Ovary (tissue), 9 donors: ENCODE measurements around the gene CDC42EP4. TPM values are rescaled to one million over a fixed set of nuclear protein-coding genes. Genes with fewer than 3 reads are reported as not detected.

Experiments
- DNase-seq, 5 donors: peaks; one replicate each; pipeline ENCODE4 v3.0.0-alpha.2; 2019 to 2020
- H3K27ac ChIP-seq, 2 donors: fragments of 200-600 bp; one replicate each; pipeline versions ENCODE4 v1.5.1 to v1.8.0; 2019 to 2022
- H3K27me3 ChIP-seq: fragments of 200-600 bp; one replicate; pipeline ENCODE4 v1.8.0; 2022
- H3K36me3 ChIP-seq: fragments of 200-600 bp; sonication (generic); one replicate; pipeline ENCODE4 v1.5.1; 2019
- H3K4me1 ChIP-seq: one replicate; pipeline ENCODE4 v1.8.1; 2013; ENCODE audit warnings: mild to moderate bottlenecking, moderate library complexity; ENCODE audit not compliant: insufficient read depth
- H3K4me3 ChIP-seq: fragments of 200-600 bp; sonication (generic); one replicate; pipeline ENCODE4 v1.5.1; 2017
- H3K9me3 ChIP-seq, 2 donors: fragments of 200-600 bp in 1 of 2; sonication (generic) in 1 of 2; one replicate each; pipeline versions ENCODE4 v1.5.1 to v1.8.1; 2013 to 2019; ENCODE audit warnings: mild to moderate bottlenecking in 1 of 2, moderate library complexity in 1 of 2
- CTCF ChIP-seq, 3 donors: fragments of 450-650 bp in 2 of 3; fragments of 200-600 bp in 1 of 3; IDR thresholded peaks; one replicate each; pipeline versions ENCODE4 v1.5.1 to v1.8.0; 2016 to 2022; ENCODE audit warnings: antibody characterized with exemption in 3 of 3, mild to moderate bottlenecking in 1 of 3
- EP300 ChIP-seq: sonication (generic); formaldehyde crosslinking; IDR thresholded peaks from one replicate; pipeline ENCODE4 v1.6.1; 2017; ENCODE audit warnings: antibody characterized with exemption
- POLR2A ChIP-seq: fragments of 450-650 bp; IDR thresholded peaks from one replicate; pipeline ENCODE4 v1.6.1; 2017; ENCODE audit warnings: antibody characterized with exemption, mild to moderate bottlenecking, moderate library complexity
- WGBS, 3 donors: extraction: QIAGEN DNeasy Blood & Tissue Kit in 1 of 3; methylation state at CpG; one replicate each; pipeline versions ENCODE4 v1.1.5 to v1.1.7; 2013 to 2017; 5-methylcytosine and 5-hydroxymethylcytosine counted together
- intact Hi-C, 4 donors: fragments of 100-400 bp; cut with DNase I; formaldehyde crosslinking; loops; one replicate each; pipeline versions ENCODE4 v1.11.0 to v1.15.1; 2022 to 2023
- polyA plus RNA-seq, 2 donors: library from polyadenylated mRNA; stranded (reverse); fragments of 200-250 nt in 1 of 2; fragments of 350-450 nt in 1 of 2; fragmentation: Illumina TruSeq in 1 of 2; extraction: RNeasy Lipid Tissue Mini Kit (QIAGEN cat#74804) in 1 of 2; gene quantifications; one replicate each; pipeline ENCODE4 v1.2.3, GENCODE V29; 2013 to 2014
- total RNA-seq, 7 donors: library from RNA; depleted of rRNA in 2 of 7; stranded (reverse); fragments of >200 nt in 2 of 7; fragmentation: NEBNext Ultra II Directional in 3 of 7; extraction: Animal tissue kit (Norgen Biotek cat#: 25700) in 3 of 7; gene quantifications; one replicate each; pipeline versions ENCODE4 v1.1.0 to v1.2.4, GENCODE V29; 2016 to 2023
- donor health status: DM: no; HTN: no; CAD: no; lungs with moderate emphysema.
- donor health status: DM: no; HTN: no; CAD: no.
- donor health status: Bipolar disorder and iron deficiency.
- donor health status: DM: yes; HTN: yes; CAD: no.
- donor health status: DM: no; HTN: no; CAD: no.
- donor health status: DM: yes; HTN: yes; CAD: no.

CDC42EP4 gene
- total and polyA plus RNA-seq, 9 donors = 59.0 to 171 (median 106) TPM

GRCh38 chr17:73269791-73270190 lies 42.0 kb downstream of the CDC42EP4 start:
- intact Hi-C loops = loop anchor here in 1 of 4 donors (10.0 kb wide), 1 partner anchor 45 kb away; the partner anchor contains the start of gene CDC42EP4
- TF ChIP-seq EP300 = no peak
- TF ChIP-seq CTCF (IDR thresholded peaks at IDR 0.05) = no peak
- TF ChIP-seq POLR2A = no peak
- WGBS, 3 donors = 95 to 98% (median 97%) methylated on average over 1 of the region's 1 CpG

DNA sequence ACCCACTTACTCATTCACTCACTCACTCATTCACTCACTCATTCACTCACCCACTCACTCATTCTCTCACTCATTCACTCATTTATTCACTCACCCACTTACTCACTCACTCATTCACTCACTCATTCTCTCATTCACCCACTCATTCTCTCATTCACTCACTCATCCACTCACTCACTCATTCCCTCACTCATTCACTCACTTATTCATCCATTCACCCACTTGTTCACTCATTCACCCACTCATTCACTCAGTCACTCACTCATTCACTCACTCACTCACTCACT lies 42.5 kb downstream of the CDC42EP4 start:
- DNase-seq = no peak
- peaks cover 2% of the 10 kb centered on the region for H3K4me1 ChIP-seq
- TF ChIP-seq POLR2A (no peak), EP300 (no peak), CTCF (IDR thresholded peaks at IDR 0.05) (no peak)
- intact Hi-C loops = loop anchor here in 1 of 4 donors (10.0 kb wide), 1 partner anchor 46 kb away; the partner anchor contains the start of gene CDC42EP4
- no peaks in the 10 kb centered on the region for H3K36me3 ChIP-seq
- H3K4me3 ChIP-seq = no peak overlapping the region
- no peaks in the 10 kb centered on the region for H3K27me3 ChIP-seq
- no peak overlapping the region for H3K27ac ChIP-seq
- no peaks in the 10 kb centered on the region for H3K9me3 ChIP-seq

More at GRCh38 chr17:73269791-73270190, 42.0 kb downstream of the CDC42EP4 start:
- no peak overlapping the region for H3K4me3 ChIP-seq
- H3K27ac ChIP-seq = no peak overlapping the region
- peaks cover 2% of the 10 kb centered on the region for H3K4me1 ChIP-seq
- no peak for DNase-seq
- no peaks in the 10 kb centered on the region for H3K9me3 ChIP-seq
- no peaks in the 10 kb centered on the region for H3K27me3 ChIP-seq
- no peaks in the 10 kb centered on the region for H3K36me3 ChIP-seq

- intact Hi-C loops = loop anchor here in 1 of 4 donors (10.0 kb wide), 1 partner anchor 46 kb away; the partner anchor contains the start of gene CDC42EP4
- Histone ChIP-seq H3K4me1 (peaks cover 2% of the 10 kb centered on the region), H3K36me3 (no peaks in the 10 kb centered on the region), H3K27ac (no peak overlapping the region), H3K4me3 (no peak overlapping the region), H3K9me3 (no peaks in the 10 kb centered on the region), H3K27me3 (no peaks in the 10 kb centered on the region)
- 90 to 94% (median 90%) methylated on average over 9 of the region's 9 CpGs for WGBS, 3 donors
- TF ChIP-seq CTCF (IDR thresholded peaks at IDR 0.05) = no peak
- no peak for TF ChIP-seq EP300
- TF ChIP-seq POLR2A = no peak
- DNase-seq = peak in 1 of 5 donors; percentile 28
These were observed 43.0 kb downstream of the CDC42EP4 start for GRCh38 chr17:73268582-73269328.

DNA sequence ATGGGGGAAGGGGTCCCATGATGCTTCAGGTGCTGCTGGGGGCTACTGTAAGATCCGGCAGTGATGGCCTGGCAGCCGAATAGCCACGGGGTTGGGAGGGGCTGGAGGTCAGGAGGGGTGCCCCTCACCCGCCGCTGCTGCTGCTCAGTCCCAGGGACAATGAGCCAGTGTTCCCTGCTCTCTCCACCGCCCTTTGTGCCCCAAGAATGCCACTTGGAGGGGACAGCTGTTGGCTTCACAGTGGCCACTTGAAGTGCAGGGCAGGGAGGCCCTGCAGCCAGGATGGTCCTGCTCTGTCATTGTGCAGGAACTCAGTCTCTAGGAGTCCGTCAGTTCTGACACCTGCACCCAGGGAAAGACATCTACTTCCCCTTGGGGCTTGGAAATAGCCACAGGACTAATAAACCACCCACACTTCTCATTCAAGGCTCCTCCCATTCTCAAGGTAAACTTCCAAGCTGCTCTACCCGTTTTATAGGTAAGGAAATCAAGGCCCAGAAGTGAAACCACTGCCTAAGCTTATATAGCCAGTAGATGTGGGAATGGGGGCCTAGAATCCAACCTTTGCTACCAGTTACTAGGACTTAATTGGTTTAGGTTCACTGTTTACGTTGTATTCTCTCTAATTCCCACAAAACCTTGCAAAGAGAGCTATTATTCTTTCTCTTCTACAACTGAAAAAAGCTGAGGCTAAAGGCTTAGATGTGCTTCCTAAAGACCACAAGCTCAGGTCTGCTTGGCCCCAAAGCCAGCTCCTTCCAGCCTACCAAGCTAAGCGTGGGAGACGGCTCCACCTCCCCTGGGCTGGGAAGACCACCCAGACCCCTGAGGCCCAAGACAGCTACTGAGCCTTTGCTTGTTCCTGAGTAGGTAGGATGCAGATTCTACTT lies 43.9 kb downstream of the CDC42EP4 start:
- Histone ChIP-seq H3K27me3 (no peaks in the 10 kb centered on the region), H3K27ac (no peak overlapping the region), H3K4me3 (no peak overlapping the region), H3K9me3 (no peaks in the 10 kb centered on the region), H3K4me1 (peaks cover 9% of the 10 kb centered on the region), H3K36me3 (no peaks in the 10 kb centered on the region)
- no peak for TF ChIP-seq POLR2A
- TF ChIP-seq CTCF (IDR thresholded peaks at IDR 0.05) = no peak
- no peak for TF ChIP-seq EP300
- WGBS, 3 donors = 80 to 81% (median 80%) methylated on average over 11 of the region's 11 CpGs
- peak in 1 of 5 donors; percentile 13 for DNase-seq
- intact Hi-C loops = loop anchor here in 1 of 4 donors (10.0 kb wide), 1 partner anchor 47 kb away; the partner anchor contains the start of gene CDC42EP4
